ENCODE data around the gene MPPED2.

GRCh38 chr11:30603357-30603756 is 17.2 kb upstream of the MPPED2 start:
- TF ChIP-seq, protein P1, sequence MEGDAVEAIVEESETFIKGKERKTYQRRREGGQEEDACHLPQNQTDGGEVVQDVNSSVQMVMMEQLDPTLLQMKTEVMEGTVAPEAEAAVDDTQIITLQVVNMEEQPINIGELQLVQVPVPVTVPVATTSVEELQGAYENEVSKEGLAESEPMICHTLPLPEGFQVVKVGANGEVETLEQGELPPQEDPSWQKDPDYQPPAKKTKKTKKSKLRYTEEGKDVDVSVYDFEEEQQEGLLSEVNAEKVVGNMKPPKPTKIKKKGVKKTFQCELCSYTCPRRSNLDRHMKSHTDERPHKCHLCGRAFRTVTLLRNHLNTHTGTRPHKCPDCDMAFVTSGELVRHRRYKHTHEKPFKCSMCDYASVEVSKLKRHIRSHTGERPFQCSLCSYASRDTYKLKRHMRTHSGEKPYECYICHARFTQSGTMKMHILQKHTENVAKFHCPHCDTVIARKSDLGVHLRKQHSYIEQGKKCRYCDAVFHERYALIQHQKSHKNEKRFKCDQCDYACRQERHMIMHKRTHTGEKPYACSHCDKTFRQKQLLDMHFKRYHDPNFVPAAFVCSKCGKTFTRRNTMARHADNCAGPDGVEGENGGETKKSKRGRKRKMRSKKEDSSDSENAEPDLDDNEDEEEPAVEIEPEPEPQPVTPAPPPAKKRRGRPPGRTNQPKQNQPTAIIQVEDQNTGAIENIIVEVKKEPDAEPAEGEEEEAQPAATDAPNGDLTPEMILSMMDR (IDR thresholded peaks at IDR 0.05; ENCODE audit: low read depth, low read length): no peak
- TF ChIP-seq POLR2A (IDR thresholded peaks at IDR 0.05; ENCODE audit: extremely low read depth, insufficient read length): no peak
